Measurements from ENCODE around the gene IRF2.

IRF2 gene

GRCh38 chr4:184368290-184368689 lies 106.1 kb downstream of the IRF2 start:
- DNase-seq (ENCODE audit: low read depth in 2 of 2) = no peak

DNA sequence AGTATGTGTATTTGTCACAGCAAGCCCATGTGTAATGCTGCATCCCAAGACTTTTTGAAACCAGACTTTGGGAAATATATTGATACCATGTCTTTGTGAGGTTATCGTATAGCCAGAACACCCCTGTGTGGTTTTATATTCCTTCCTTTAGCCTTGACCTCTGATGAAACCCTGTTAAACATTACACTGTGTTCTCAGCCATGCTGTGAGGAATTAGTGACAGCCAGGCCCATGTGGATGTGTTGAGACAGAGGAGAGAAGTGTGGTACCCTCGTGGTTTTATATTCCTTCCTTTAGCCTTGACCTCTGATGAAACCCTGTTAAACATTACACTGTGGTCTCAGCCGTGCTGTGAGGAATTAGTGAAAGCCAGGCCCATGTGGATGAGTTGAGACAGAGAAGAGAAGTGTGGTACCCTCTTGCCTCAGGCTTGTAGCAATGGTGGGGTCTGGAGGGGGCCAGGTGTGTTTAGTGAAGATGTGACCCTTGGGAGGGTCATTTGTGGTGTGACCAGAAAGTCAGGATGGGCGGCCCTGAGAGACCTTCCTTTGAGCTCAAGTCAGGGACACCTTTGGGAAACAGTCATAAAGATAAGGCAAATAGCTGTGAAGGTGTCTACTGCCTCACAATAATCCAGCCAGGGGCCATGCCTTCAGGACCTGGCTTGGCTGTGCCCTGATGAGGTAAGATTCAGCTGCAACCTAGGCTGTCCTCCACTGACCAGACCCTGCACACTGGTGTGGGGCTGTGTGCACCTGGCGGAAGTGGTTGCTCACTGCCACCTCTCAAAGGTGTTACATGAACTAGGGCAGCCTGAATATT lies 110.0 kb downstream of the IRF2 start:
- no peak for DNase-seq (ENCODE audit: low read depth in 2 of 2)

DNA sequence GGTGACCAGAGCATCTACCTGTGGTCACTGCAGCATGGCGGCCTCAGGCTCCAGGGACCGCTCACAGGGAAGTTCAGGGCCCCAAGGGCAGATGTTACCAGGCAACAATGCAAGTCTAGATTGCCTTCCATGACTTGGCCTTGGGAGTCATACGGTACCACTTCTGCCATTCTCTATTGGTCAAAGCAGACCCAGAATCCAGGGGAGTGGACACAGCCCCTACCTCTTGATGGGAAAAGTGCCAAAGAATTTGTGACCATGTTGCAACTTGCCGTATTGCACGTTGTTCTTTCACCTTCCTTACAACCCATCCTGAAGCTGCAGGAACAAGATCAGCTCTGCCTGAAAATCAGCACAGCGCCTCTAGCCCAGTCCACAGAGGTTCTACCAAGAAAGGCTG lies 111.1 kb downstream of the IRF2 start:
- DNase-seq (ENCODE audit: low read depth in 2 of 2) = no peak

DNA sequence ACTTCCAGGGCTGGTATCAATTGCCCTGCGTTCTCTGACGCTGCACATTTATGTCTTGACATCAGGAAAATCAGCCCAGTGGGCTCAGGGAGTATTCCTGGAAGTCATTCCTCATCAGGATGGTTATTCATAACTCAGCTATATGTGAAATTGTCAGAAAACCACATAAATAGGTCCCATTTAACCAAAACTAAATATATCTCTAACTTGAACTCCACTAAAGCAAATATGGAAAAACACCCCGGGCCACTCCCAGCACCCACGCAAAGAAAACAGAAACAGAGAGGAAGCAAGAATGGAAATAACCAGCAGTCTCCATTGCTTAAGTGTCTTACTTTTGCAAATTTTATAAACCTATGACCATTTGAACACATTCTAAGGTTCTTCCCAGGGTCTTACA lies 112.0 kb downstream of the IRF2 start:
- no peak for DNase-seq (ENCODE audit: low read depth in 2 of 2)

- peak in 1 of 2 experiments; percentile 67 for DNase-seq (ENCODE audit: low read depth in 2 of 2)
Measured at GRCh38 chr4:184361443-184361842, 112.9 kb downstream of the IRF2 start.

DNA sequence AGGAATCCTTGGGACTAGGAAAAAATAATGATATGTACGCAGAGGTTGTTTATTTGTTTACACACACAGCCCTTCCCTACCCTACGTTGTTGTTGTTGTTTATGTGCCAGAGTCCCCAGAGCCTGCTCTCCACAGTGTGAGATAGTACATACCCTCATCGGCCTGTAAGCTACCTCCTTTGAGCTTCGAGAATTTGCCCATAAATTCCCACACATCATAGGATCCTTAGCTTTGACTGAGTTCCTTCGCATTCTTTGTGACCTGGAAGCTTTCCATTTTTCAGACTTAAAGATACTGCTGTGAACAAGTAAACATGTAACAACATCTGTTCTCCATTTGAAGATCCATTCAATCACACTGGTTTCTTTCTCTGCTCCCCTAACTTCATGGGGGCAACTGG lies 114.5 kb downstream of the IRF2 start:
- peak in 1 of 2 experiments; percentile 55 for DNase-seq (ENCODE audit: low read depth in 2 of 2)

DNA sequence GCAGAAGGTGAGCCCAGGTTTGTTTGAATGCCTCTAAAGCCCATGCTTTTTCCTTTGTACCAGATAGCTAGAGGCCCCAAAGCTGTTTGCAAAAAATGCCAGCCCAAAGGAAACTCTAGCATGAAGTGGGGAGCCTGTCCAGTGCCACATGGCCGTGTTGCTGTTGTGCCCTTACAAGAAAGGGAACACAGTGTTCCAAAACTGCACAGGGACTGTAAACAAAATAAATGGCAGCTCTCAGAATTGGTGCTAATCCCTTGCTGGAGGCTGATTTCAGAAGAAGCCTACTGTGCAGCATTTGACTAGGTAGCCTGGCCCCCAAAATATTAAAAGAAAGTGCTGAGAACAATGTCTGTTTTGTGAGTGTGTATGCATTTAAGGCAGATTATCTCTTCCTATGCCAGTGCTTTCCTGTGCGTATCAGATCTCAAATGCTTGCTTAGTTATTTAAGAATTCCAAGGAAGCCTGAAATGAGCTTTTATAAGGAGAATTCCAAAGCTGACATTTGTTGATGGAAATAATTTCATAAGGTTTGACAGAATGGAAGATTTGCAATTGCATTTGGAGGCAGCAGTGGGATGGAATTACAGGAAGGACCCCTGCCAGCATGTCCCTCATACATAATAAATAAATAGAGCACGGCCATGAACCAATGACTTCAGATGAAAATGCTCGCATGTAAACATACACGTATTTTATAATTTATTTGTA lies 115.7 kb downstream of the IRF2 start:
- no peak for DNase-seq (ENCODE audit: low read depth in 2 of 2)

GRCh38 chr4:184357772-184358171 lies 116.6 kb downstream of the IRF2 start:
- DNase-seq (ENCODE audit: low read depth in 2 of 2) = no peak

DNA sequence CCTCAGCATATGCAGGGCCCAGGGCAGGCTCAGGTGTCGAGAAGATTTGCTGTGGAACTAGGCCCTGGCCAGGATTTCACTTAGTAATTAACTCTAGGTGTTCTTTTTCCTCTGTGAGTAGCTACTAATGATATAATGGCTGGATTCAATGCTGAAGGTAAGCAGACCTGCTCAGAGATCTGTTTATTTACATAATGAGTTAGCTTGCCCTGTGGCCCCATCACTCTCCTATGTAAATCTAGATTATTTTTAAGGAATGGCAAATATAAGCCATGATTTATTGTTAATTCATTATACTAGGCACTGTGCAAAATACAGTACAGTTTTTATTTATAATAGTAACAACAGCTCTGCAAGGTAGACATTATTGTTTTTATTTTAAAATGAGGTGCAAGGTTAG lies 117.2 kb downstream of the IRF2 start:
- no peak for DNase-seq (ENCODE audit: low read depth in 2 of 2)

DNA sequence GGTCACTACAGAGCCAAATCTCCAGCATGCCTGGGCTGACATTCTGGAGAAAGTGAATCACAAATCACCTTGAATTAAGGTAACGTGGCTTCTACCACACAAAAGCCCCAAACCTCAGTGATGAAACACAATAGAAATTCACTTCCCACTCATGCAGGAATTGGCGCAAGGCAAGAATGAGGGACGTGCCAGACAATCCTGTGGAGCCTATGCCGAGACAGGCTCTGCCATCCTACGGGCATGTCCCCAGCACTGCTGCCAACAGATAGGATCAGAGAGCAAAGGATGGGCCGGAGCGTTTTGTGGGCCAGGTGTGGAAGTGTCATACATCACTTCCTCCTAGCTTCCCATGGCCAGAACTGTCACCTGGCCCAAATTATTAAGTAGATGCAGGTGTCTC lies 118.0 kb downstream of the IRF2 start:
- no peak for DNase-seq (ENCODE audit: low read depth in 2 of 2)

GRCh38 chr4:184355857-184356256 lies 118.5 kb downstream of the IRF2 start:
- no peak for DNase-seq (ENCODE audit: low read depth in 2 of 2)

- peak; percentile 52 to 54 for DNase-seq (ENCODE audit: low read depth in 2 of 2)
Measured at GRCh38 chr4:184355111-184355604, 119.2 kb downstream of the IRF2 start.

DNA sequence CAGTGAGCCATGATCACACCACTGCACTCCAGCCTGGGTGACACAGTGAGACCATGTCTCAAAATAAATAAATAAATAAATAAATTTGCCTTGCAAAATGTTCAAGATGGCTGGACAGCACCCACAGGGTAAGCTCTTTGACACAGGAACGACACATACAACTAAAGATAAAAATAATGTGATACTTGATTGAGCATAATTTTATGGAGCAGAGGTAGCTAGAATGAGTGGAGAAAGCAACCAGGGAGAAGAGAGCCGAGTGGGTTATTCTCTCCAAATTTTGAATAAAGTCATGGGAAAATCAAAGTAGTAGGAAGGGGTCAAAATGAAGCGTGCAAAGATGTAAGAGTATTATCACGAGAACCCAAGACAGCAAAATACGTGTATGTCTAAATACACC lies 121.5 kb downstream of the IRF2 start:
- no peak for DNase-seq (ENCODE audit: low read depth in 2 of 2)

DNA sequence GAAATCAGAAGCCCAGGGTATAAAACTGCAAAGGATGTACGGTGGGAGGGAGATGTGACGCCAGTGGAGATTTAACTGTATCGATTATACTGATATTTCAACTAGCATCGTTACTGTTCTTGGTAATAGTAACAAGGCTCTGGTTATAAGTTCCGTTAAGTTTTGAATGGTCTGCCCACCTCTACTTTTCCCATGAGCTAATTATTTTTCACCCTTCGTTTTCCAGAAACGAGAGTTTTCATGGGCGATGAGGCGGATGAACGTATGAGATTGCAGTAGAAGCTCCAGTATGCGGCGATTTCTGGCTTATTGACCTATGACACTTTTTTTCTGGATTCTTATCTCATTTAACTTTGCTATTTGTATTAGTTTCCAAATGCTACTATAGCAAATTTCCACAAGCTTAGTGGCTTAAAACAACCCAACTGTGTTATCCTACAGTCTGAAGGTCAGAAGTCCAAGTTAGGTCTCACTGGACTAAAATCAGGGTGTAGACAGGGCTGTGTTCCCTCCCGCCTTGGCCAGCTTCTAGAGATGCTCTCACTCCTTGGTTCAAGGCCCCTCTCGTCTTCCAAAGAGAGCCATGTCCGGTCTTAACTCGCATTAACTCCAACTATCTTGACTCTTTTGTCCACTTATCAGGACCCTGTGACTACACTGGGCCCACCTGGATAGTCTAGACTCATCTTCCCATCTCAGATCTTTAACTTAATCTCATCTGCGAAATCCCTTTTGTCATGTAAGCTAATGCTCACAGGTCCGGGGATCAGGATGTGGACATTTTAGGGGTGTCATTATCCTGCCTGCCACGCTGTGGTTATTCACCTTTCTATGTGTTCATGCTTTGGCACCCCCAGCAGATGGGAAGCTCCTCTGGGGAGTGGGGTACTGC lies 122.5 kb downstream of the IRF2 start:
- DNase-seq (ENCODE audit: low read depth in 2 of 2) = no peak

DNA sequence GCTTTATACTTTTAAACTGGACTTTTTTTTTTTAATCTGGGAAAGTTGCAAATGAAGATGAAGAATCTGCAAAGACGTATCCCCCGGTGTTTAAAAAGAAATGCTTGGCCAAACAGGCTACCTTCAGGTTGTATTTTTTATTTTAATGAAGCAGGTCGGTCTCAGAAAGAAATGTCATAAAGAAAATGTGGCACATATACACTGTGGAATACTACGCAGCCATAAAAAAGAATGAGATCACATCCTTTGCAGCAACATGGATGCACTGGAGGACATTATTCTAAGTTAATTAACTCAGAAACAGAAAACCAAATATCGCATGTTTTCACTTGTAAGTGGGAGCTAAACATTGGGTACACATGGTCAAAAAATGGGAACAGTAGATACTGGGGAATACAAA lies 123.4 kb downstream of the IRF2 start:
- no peak for DNase-seq (ENCODE audit: low read depth in 2 of 2)

- no peak for DNase-seq (ENCODE audit: low read depth in 2 of 2)
Measured at GRCh38 chr4:184350213-184350817, 124.0 kb downstream of the IRF2 start.

DNA sequence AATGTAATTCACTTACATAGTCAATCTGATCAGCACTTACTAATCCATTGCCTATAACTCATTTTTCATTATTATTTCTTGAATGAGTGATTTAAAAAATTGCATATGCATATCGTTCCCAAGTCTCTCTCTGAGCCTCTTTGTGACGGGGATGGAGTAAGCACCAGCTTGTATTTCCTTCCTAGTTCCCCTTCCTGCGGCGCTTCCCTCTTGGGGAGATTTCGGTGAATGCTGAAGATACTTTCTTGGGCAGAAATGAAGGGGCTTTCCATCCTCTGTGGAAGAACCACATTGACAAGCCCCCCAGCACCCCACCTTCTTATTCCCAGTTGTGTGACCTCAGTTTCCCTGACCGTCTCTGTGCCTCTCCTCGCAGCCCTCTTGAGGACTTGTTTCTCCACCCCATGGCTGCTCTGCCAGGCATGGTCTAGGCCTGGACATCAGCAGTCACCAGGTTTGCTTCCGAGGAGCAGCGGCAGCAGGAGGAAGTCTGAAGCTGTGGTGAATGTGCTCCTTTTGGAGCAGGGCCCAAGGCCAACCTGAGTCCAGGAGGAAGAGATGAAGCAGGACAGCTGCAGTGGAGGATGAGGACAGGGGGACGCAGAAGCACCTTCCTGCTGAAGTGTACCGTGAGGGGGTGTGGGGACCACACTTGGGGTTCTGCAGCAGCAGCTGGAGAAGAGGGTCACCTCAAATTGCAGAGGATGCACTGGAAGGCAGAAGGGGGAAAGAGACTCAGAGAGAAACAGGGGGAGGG lies 124.9 kb downstream of the IRF2 start:
- no peak for DNase-seq (ENCODE audit: low read depth in 2 of 2)

GRCh38 chr4:184348311-184349233 lies 125.8 kb downstream of the IRF2 start:
- DNase-seq (ENCODE audit: low read depth in 2 of 2) = no peak

Data from fibroblast of skin of left biceps (primary cell).